Measurements from ENCODE around the gene PRH1. TPM values are rescaled to one million over a fixed set of nuclear protein-coding genes. Genes with fewer than 3 reads are reported as not detected.

Gene PRH1
- total RNA-seq, 1 experiment from 2014 or later = 21.2 TPM

DNA sequence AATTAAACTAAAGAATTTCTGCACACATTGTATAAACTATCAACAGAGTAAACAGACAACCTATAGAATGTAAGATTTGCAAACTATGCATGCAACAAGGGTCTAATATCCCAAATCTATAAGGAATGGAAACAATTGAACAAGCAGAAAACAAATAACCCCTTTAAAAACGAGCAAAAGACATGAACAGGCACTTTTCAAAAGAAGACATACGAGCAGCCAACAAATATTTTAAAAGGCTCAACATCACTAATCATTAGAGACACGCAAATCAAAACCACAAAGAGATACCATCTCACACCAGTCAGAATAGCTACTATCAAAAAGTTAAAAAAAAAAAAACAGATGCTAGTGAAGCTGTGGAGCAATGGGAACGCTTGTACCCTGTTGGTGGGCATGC is 20.6 kb upstream of the PRH1 start:
- Histone ChIP-seq H3K9me3 (peaks cover 9% of the 10 kb centered on the region), H3K4me1 (no peaks in the 10 kb centered on the region), H3K4me3 (ENCODE audit: low read depth, low read length) (no peak overlapping the region), H3K27me3 (replicated peaks; ENCODE audit: control insufficient read depth, insufficient read depth, low read length) (no peaks in the 10 kb centered on the region), H3K36me3 (ENCODE audit: control insufficient read depth, insufficient read depth, low read length) (no peaks in the 10 kb centered on the region)
- TF ChIP-seq, protein P1, sequence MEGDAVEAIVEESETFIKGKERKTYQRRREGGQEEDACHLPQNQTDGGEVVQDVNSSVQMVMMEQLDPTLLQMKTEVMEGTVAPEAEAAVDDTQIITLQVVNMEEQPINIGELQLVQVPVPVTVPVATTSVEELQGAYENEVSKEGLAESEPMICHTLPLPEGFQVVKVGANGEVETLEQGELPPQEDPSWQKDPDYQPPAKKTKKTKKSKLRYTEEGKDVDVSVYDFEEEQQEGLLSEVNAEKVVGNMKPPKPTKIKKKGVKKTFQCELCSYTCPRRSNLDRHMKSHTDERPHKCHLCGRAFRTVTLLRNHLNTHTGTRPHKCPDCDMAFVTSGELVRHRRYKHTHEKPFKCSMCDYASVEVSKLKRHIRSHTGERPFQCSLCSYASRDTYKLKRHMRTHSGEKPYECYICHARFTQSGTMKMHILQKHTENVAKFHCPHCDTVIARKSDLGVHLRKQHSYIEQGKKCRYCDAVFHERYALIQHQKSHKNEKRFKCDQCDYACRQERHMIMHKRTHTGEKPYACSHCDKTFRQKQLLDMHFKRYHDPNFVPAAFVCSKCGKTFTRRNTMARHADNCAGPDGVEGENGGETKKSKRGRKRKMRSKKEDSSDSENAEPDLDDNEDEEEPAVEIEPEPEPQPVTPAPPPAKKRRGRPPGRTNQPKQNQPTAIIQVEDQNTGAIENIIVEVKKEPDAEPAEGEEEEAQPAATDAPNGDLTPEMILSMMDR (IDR thresholded peaks at IDR 0.05; ENCODE audit: insufficient read depth in 1 of 2, low read depth in 1 of 2, low read length in 1 of 2, severe bottlenecking in 1 of 2, unreplicated experiment in 1 of 2) = no peak
- H3K27me3 Mint-ChIP-seq (ENCODE audit: insufficient read depth, unreplicated experiment) = no peaks in the 10 kb centered on the region
- no TSS peak for BruUV-seq (replicated peaks)
- POLR2A ChIA-PET = no interaction called here
- H3K9me3 Mint-ChIP-seq (ENCODE audit: unreplicated experiment) = peaks cover 40% of the 10 kb centered on the region
- H3K4me3 Mint-ChIP-seq (ENCODE audit: unreplicated experiment) = no peak overlapping the region
- no peaks in the 10 kb centered on the region for H3K4me1 Mint-ChIP-seq (ENCODE audit: low read depth, unreplicated experiment)
- CTCF ChIA-PET = no interaction called here
- peaks cover 17% of the 10 kb centered on the region for H3K36me3 Mint-ChIP-seq (ENCODE audit: insufficient read depth, unreplicated experiment)
- intact Hi-C loops (cut with micrococcal nuclease; ENCODE audit: unreplicated experiment) = no loop called here
- no peak overlapping the region for H3K27ac Mint-ChIP-seq (ENCODE audit: unreplicated experiment)
- no peak for DNase-seq

- Histone ChIP-seq H3K4me1 (no peaks in the 10 kb centered on the region), H3K9me3 (peaks cover 9% of the 10 kb centered on the region), H3K36me3 (ENCODE audit: control insufficient read depth, insufficient read depth, low read length) (no peaks in the 10 kb centered on the region), H3K4me3 (ENCODE audit: low read depth, low read length) (no peak overlapping the region), H3K27me3 (replicated peaks; ENCODE audit: control insufficient read depth, insufficient read depth, low read length) (no peaks in the 10 kb centered on the region)
- POLR2A ChIA-PET = no interaction called here
- TF ChIP-seq, protein P1 (IDR thresholded peaks at IDR 0.05; ENCODE audit: insufficient read depth in 1 of 2, low read depth in 1 of 2, low read length in 1 of 2, severe bottlenecking in 1 of 2, unreplicated experiment in 1 of 2) = peak; percentile 54 to 55
- DNase-seq = peak in 1 of 2 experiments; percentile 36
- Mint-ChIP-seq H3K4me3 (ENCODE audit: unreplicated experiment) (no peak overlapping the region), H3K36me3 (ENCODE audit: insufficient read depth, unreplicated experiment) (peaks cover 17% of the 10 kb centered on the region), H3K27me3 (ENCODE audit: insufficient read depth, unreplicated experiment) (no peaks in the 10 kb centered on the region), H3K4me1 (ENCODE audit: low read depth, unreplicated experiment) (peaks cover 7% of the 10 kb centered on the region), H3K27ac (ENCODE audit: unreplicated experiment) (peak overlapping the region; percentile 52), H3K9me3 (ENCODE audit: unreplicated experiment) (peaks cover 55% of the 10 kb centered on the region)
- BruUV-seq (replicated peaks) = no TSS peak
- intact Hi-C loops (cut with micrococcal nuclease; ENCODE audit: unreplicated experiment) = loop anchor here (1.0 kb wide), 2 partner anchors 34 to 130 kb away; no protein-coding TSS in a partner anchor
- CTCF ChIA-PET = interaction anchor here (0.5 to 1.4 kb wide), 5 partner anchors 10 to 298 kb away, joined by 3 to 5 read pairs (median 3); no protein-coding TSS in a partner anchor
Measured at GRCh38 chr12:10901427-10901826, 17.4 kb upstream of the PRH1 start.

DNA sequence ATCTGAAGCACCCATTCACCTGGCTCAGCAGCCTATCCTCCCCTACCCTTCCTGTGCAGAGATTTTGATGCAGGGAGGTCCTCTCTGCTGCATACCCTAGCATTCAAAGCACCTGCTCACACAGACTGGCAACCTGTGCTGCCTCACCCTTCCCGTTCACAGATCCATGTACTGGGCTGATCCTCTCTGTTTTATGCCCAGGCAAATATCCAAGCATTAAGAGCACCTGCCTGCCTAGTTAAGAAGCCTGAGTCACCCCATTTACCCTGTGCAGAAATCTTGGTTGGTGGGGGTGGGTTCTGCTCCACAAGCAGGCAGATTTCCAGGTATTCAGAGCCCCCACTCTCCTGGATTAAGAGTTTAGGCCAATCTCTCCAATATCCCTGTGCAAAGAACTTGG is 16.9 kb upstream of the PRH1 start:
- peaks cover 17% of the 10 kb centered on the region for H3K36me3 Mint-ChIP-seq (ENCODE audit: insufficient read depth, unreplicated experiment)
- intact Hi-C loops (cut with micrococcal nuclease; ENCODE audit: unreplicated experiment) = loop anchor here (1.0 kb wide), 2 partner anchors 34 to 130 kb away; no protein-coding TSS in a partner anchor
- peaks cover 55% of the 10 kb centered on the region for H3K9me3 Mint-ChIP-seq (ENCODE audit: unreplicated experiment)

More for the DNA sequence above, 16.9 kb upstream of the PRH1 start:
- no peaks in the 10 kb centered on the region for H3K27me3 Mint-ChIP-seq (ENCODE audit: insufficient read depth, unreplicated experiment)
- peaks cover 7% of the 10 kb centered on the region for H3K4me1 Mint-ChIP-seq (ENCODE audit: low read depth, unreplicated experiment)
- no TSS peak for BruUV-seq (replicated peaks)
- ChIA-PET CTCF (interaction anchor here (1.4 kb wide), 1 partner anchor 9 kb away, joined by 5 read pairs; no protein-coding TSS in a partner anchor), POLR2A (no interaction called here)
- DNase-seq = no peak
- H3K4me3 ChIP-seq (ENCODE audit: low read depth, low read length) = no peak overlapping the region
- H3K36me3 ChIP-seq (ENCODE audit: control insufficient read depth, insufficient read depth, low read length) = no peaks in the 10 kb centered on the region
- H3K4me1 ChIP-seq = no peaks in the 10 kb centered on the region
- TF ChIP-seq, protein P1 (IDR thresholded peaks at IDR 0.05; ENCODE audit: insufficient read depth in 1 of 2, low read depth in 1 of 2, low read length in 1 of 2, severe bottlenecking in 1 of 2, unreplicated experiment in 1 of 2) = no peak
- H3K9me3 ChIP-seq = peaks cover 9% of the 10 kb centered on the region
- peak overlapping the region; percentile 52 for H3K27ac Mint-ChIP-seq (ENCODE audit: unreplicated experiment)
- H3K4me3 Mint-ChIP-seq (ENCODE audit: unreplicated experiment) = no peak overlapping the region
- no peaks in the 10 kb centered on the region for H3K27me3 ChIP-seq (replicated peaks; ENCODE audit: control insufficient read depth, insufficient read depth, low read length)

All from Caco-2 (cell line).